GM21576 (cell line): ENCODE data around the gene MS4A1.
"Not testable (repeated sequence)": the region's sequence is repeated elsewhere in the genome, so short reads cannot be mapped to it uniquely, and the experiment has no call there.

Experiments
- ATAC-seq: cut with Tn5 transposase; IDR thresholded peaks from one replicate; pipeline ENCODE4 v1.9.1; 2021; ENCODE audit warnings: mild to moderate bottlenecking, moderate library complexity; ENCODE audit not compliant: unreplicated experiment

MS4A1 gene

DNA sequence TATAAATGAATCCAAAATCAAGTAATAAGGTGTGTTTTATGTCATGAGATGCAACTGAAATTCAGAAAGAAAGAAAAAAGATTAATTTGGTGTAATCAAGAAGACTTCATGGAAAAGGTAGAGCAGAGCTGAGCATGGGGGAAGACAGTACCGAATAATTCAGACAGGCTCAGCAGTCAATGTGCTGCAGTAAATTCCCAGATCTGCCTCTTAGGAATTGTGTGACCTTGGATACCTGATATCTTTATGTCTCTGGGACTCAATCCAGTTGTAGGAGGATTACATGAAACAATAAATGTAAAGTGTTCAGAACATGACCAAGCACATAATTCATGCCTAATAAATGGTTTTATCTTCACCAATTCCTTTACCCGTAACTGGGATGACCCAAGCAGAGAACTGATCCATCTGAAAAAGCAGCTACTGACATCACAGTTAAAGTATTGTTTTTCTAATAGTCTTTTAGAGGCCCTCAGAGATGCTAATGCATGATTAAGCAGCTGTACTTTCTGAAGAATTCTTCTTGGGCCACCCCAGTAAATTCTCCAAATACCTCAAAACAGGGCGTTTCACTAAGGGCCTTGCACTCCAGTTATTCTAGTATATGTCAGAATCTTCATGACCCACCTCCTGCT is 44.7 kb downstream of the MS4A1 start:
- ATAC-seq = no peak

DNA sequence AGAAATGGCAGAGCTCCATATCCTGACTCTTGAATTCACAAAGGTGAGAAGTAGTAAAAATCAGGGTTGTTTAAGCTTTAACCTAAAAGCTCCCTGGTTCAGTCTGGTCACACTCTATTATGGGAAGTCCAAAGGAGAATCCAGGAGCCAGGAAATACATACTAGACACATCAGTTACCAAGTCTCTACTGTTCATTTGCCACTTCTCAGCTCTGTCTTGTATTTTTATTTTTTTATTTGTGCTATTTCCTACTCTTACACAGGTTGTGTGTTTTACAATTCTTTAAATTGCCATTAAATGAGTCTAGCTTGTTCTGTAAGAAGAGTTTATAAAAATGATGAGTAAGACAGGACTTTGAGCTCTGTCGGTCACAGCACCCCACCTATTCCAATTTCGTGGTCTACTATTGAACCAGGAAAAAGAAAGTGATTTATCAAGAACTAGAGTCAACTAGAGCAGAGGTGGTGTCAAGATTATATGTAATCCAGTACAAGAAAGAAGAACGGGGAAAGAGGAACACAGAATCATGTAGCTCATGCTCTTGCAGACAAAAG is 46.7 kb downstream of the MS4A1 start:
- ATAC-seq = no peak

DNA sequence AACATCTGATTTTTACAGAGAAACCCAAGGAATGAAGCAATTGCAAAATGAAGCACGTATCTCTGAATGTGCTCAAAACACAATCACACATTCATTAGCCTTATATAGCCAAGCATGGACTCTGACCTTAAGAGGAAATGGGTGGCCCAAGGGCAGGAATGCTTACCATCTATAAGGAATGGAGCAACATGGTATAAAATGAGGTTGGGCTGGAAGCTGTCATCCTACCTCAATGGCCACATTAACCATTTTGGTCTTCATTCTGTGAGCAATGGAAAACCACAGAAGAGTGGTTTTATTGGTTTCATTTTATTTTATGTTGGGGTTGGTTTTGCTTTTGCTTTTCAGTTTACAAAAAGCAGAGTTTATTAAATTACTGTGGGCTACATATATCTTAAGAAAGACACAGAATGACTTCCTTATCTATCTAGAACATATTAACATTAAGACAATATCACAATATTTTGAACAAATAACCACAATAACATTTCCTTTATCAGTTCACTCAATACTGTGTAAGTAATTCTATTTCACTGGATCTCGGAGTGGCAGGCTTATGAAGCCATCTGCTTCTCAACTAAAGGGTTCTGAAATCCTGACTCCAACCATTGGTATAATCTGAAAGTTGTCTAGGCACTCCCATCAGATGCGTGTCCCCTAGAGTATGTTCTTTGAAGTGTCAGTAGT is 48.7 kb downstream of the MS4A1 start:
- ATAC-seq = no peak

GRCh38 chr11:60509609-60510008 is 54.0 kb downstream of the MS4A1 start:
- not testable (repeated sequence) for ATAC-seq

GRCh38 chr11:60510209-60510608 is 54.6 kb downstream of the MS4A1 start:
- ATAC-seq = not testable (repeated sequence)

GRCh38 chr11:60511393-60511792 is 55.7 kb downstream of the MS4A1 start:
- no peak for ATAC-seq

DNA sequence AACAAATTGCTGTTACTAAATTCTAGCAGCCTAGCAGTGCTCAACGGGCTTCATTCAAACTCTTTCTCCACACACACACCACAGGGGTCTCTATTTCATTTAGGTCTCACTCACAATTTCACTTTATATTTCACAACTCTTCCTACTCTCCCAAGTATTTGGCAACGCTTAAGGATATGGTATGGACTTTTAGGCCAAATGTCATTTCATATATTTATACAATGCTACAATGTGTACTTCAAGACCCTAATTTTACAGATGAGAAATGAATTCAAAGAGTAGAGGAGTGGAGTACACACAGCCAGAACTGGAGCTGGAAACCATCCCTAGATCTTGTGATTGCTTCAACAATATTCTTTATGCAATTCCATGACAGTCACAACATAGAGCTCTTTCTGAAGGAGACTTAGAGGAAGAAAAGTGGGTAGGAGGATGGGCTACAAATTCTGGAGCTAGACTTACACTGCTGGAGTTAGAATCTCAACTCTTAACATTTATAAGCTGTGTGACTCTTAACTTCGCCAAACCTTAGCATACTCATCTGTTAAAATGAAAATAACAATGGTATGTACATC is 57.1 kb downstream of the MS4A1 start:
- ATAC-seq = no peak

DNA sequence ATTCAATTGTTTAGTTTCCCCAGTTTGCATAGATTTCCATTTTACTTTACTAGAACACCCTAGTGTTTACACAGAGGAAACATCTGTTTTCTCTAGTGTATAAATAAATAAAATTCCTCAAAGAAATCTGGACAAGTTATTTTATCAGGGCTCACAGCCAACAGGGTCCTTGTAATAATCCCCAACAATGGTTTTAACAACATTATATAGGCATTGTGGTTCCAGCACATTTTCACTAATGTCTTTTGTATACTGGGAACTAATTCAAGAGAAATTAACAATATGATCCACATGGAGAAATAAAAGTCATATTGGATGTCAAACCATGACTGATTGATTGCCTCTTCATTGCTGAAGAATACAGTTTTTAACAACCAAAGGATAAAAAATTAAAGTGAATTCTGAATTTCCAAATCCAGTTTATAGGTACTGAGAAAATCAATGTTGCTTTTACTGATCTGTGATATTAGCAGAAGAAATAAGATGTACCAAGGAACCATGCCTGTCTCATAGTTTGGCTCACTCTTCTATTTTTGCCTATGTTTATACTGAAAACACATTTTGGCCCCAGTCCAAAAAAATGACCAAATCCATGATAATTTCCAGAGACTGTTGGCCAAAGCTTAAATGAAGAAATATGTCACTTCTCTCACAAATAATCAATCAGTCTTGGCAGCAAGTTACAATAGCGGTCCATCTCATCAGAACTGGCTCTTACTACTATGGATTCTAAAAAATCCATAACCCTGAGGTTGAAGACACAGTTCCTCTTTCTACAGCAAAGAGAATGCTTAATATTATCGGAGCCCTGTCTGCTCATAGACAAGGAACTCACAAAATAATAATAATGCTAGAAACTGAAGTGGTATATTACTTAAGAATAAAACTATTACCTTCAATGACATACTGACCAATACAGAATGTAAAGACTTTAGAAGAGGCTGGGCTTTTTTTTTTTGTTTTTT is 58.1 kb downstream of the MS4A1 start:
- no peak for ATAC-seq

DNA sequence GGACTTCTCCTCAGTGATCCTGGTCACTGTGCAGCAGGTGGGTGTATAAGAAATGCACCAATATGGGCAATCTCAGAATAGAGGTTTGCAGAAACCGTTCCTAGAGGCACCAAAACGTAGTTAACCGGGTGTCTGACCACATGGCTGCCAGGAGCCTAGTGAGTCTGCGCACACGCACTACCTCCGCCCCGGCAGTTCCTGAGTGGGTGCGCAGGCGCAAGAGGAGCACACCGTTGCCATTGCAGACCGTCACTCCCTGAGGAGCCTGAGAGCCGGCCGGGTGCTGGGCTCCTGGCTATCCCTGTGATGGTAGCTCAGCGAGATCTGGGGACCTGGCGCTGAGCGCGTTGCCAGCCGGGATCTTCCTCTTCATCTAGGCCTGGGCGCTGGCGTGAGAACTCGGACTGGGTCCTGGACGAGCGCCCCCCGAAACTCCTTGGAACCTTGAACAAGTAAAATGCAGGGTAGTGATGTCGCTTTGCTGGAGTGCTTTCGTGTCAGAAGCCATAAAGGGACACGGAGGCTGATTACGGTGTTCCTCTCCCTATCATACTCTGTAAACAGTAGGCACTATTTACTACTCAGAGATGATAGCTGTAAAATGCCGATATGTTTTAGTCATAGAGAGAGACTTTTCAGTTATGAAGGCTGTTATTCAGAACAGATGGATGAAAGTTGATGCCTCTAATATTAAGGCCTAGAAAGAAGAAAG is 59.7 kb downstream of the MS4A1 start, which contains the start of gene MS4A13:
MS4A13 (plus strand) TSS at position 249 of the 712 bp plus-strand sequence. CDS start 2,692 bp downstream, outside the sequence.
- ATAC-seq = no peak
